Cerebellar cortex (tissue), 1 donor: ENCODE data around the gene KMO.

Experiments
- DNase-seq: peaks from one replicate; pipeline ENCODE4 v3.0.0-alpha.2; 2015; ENCODE audit warnings: low spot score

Gene KMO

DNA sequence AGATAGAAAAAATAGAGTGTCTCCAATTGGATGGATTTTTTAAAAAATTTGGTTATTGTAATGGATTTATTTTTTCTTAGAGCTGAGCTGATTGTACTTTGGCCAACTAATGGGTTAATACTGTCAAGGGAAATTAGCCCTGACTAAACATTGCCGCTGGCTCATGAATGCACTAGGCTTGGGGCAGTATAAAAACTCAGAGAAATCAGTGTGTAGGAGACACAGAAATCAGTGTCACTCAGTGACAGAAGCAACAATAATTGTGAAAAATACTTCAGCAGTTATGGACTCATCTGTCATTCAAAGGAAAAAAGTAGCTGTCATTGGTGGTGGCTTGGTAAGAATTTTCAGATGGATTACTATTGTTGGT is at the start of gene KMO:
KMO (plus strand) TSS at position 217 of the 370 bp plus-strand sequence; CDS start at position 284, 67 bp downstream.
- no peak for DNase-seq

GRCh38 chr1:241482761-241483250 is 49.4 kb upstream of the KMO start:
- DNase-seq, result no peak

- DNase-seq, result no peak
These were observed 47.0 kb upstream of the KMO start for GRCh38 chr1:241485145-241485544.

- no peak for DNase-seq
These were observed 46.6 kb upstream of the KMO start for GRCh38 chr1:241485554-241485992.

GRCh38 chr1:241488739-241489138 is 43.4 kb upstream of the KMO start:
- DNase-seq, result no peak

DNA sequence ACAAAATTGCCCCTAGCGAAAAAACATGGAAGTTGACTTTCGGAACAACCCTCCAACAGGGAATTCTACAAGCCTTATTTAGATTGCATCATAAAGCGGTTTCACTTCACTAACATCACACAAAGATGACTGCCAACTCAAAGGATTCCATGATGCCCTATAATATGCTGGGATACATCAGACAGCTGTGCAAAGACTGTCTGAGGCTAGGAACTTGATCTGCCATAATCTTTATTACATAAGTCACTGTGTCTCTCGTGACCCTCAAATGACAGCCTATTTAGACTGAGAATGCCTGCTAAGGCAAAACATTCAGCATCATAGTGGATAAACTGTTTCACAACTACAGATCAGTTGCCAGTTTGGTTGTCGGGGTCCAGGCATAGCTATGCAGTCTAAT is 36.4 kb upstream of the KMO start:
- no peak for DNase-seq

- DNase-seq, result peak; percentile 84
These were observed 32.3 kb upstream of the KMO start for GRCh38 chr1:241499910-241500309.

- DNase-seq, result no peak
These were observed 28.7 kb upstream of the KMO start for GRCh38 chr1:241503444-241503843.

GRCh38 chr1:241507189-241507863 is 24.9 kb upstream of the KMO start:
- DNase-seq, result no peak

GRCh38 chr1:241513378-241513777 is 18.8 kb upstream of the KMO start:
- no peak for DNase-seq

DNA sequence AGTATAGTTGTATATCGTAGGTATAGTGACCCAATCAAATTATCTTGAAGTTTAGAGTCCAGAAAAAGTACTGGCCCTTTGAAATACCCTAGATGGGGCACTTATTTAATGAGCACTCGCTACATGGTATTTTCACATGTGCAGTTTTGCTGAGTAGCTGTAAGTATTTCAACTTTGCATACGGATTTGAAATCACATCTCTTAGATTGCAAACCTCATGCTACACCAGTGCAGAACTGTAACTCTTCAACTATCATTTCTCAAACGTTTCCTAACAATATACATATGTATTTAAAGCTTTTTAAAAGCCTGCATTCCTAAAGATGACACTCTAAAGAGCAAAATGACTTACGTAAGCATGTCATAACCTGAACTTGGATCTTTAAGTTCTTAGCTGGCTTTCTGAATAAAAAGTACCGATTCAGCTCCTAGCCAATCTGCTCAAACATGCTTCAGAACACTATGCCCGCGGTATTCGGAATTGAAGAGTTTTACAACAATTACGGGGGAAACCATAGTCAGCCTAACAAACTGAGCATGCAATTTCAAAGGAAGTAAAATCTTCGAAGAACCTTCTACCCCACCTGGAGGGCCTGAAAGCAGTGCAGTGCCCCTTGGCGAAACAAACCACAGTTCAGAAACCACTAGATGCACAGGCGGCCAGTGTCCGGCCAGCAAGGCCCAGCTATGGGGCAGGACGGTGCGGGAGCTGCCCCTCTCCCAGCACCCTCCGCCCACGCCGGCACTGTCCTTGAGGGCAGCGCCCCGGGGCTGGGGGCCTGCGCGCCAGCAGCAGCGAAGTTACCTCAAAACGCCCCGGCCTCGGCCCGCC is 13.5 kb upstream of the KMO start:
- DNase-seq, result peak; percentile 23

GRCh38 chr1:241519308-241520079 is 12.7 kb upstream of the KMO start, which contains the start of gene FH:
FH (minus strand) TSS chr1:241519755; CDS start chr1:241519722, 33 bp downstream.
- peak; percentile 100 for DNase-seq

- DNase-seq, result no peak
These were observed 12.1 kb upstream of the KMO start for GRCh38 chr1:241520080-241520465.

DNA sequence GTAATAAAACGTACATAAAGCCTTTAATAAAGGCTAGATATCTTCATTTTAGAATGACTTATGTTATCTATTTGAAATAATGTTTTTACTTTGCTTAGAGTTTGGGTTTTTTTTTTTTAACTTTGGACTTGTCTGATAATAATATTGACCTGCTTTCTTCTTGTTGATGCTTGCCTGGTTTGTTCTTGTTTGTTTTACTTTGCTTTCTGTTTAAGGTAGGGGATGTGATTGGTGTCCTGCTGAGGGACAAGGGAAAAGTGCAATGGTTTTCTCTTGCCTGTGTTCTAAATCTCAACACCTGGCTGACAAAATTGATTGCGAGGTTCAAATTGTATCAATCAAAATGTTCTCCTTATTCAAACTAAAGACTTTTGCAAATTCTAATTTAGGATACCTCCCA is 10.5 kb upstream of the KMO start:
- no peak for DNase-seq

DNA sequence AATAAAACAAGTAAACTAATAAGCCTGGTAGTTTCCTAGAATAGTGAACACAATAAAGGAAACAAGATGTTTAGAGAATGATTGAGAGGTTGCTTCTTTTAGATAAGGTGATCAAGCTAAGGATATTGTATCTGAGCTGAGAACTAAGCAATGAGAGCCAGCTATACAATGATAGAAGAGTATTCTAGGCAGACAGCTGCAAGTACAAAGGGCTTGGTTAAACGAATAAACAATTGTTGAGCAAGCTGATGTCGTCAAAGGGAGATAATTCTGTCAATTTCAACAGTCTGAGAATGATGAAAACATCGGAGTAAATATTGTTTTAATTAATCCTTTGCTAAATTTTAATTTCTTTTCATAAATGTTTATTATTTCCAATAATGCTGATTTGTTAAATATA is 7.2 kb upstream of the KMO start:
- no peak for DNase-seq

DNA sequence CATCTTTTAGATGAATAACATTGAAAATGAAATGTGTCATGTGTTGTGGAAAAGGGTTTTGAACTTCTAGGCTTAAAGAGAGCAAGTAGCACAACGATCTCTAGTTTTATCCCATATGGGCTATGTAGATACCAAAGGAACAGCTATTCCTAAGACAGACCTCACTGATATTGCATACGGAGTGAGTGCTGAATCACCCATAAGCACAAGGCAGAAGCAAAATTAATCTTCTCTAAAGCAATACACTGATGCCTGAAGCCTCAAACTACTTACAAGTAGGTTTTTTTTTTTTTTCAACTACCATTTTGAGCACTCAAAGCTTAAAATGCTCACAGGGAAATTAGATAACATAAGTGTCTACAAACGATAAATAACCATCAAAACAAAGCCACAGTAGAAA is 5.0 kb upstream of the KMO start:
- no peak for DNase-seq

DNA sequence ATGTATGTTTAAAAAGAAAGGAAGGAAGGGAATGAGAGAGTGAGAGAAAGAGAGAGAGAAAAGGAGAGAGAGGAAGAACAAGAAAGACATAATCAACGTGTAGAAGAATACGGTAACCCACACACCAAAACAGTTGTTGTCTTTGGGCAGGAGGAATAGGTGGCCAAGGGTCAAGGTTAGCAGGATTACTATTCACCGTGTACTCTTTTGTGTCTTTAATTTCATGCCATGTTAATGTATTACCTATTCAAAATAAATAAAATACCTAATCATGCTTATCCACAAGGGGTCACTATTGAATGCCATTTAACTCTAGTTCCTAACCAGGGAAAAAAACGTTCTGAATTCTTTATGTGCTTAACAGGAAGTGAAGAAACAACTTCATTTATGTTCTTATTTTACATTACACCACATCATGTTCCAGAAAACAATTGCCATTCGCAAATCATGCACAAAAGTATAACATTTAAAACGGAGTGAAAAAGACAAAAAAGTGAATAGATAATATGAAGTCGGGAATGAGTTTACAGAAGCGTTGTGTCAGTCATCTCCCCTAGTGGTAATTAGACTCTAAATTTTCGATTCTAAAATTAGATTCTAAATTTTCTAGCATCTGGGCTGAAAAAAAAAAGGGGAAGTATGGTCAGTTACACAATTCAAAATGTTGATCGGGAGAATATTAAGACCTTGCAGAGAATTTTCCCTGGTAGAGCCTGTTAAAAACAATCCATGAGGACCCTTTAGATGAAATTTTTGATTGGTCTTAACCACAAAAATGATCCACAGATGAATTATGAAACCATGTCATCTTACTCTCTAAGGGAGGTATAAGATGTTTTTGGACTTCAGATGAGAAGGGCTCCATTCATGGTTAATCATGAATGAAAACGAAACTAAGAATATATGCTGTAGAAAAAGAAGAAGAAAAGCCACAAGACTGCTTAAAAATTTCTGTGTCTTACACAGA is 700 bp upstream of the KMO start:
- DNase-seq, result peak; percentile 68

DNA sequence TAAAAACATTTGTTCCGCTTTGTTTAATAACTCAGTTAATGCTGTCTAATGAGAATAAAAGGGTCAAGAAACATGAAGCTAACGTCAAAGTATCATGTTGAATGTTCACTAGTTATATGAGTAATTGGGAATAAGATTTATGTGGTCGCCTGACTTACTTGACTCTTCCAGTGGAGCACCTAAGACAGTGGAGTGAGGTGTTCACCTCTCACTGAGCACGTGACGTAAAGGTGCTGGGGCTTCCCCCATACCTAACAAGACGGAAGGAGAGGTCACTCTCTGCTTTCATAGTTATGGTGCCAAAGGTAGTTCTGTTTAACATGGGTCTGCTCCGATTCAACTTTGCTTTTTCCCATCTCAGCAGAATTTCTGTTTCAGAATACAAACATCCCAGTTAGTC is 686 bp downstream of the KMO start:
- no peak for DNase-seq

DNA sequence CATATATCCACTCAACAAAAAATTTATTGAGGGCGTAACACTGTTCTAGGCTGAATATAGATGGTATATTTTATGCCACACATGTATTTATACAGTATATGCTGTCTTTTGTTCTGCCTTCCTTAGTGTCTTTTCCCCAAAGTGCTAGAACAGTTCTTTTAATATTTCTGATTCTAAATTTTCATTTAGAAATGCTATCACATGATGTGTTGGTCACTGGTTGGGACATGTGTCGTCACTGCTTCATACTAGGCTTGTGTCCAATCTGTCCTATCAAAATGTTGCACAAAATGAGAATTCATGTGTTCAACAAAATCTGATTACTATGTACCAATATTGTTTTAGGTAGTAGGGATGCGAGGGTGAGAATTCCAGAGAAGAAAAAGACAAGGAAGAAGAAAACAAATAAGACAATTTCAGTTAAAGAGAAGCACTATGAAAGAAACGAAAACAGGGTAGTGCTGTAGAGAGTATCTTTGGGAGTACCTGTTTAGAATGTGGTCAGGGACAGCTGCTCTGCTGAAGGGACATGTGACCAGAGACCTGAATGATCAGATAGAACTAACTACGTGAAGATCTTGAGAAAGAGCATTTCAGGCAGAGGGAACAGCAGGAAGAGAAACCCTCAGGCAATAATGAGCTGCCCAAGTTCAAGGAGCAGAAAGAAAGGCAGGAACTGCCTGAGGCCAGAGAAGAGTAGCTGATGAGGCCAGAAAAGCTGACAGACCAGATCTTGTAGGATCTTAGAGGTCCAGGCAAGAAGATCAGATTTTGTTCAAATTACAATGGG is 1.3 kb downstream of the KMO start:
- DNase-seq, result no peak

DNA sequence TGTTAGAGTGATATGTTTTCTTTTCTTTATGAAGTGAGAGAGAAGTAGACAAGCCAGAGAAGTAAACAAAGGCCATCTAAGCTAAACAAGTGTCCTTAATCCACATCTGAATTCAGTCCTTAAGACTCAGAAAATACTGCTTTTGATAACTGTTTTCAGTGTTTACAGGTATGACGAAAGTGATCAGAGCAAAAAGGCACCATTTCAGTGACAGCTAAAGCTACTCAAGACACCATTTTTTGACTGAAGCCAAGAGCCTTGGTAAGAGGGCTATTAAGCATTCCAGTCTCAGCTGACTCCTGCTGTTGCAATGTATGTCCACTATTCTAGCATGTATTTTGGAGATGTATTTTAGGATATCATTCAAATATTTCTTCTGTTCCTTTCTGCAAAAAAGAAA is 4.1 kb downstream of the KMO start:
- DNase-seq, result no peak
